ENCODE results near the gene SPAAR.

DNA sequence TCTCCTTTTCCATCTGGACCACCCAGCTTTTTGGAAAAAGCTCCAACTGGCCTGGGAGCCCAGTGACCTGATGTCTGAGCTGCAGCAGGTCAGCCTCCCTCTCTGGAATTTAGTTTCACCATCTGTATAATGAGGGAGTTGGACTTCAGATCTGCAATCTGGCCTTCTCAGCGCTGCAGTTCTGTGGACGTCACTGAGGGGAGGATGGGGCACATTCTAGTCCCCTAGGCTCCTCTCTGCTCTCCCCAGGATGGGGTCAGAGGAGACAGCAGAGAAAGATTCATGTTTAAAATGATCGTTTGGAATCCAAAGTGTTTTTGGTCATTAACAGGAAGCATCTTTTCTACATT, 49.3 kb upstream of the SPAAR start:
- TF ChIP-seq, protein P1, sequence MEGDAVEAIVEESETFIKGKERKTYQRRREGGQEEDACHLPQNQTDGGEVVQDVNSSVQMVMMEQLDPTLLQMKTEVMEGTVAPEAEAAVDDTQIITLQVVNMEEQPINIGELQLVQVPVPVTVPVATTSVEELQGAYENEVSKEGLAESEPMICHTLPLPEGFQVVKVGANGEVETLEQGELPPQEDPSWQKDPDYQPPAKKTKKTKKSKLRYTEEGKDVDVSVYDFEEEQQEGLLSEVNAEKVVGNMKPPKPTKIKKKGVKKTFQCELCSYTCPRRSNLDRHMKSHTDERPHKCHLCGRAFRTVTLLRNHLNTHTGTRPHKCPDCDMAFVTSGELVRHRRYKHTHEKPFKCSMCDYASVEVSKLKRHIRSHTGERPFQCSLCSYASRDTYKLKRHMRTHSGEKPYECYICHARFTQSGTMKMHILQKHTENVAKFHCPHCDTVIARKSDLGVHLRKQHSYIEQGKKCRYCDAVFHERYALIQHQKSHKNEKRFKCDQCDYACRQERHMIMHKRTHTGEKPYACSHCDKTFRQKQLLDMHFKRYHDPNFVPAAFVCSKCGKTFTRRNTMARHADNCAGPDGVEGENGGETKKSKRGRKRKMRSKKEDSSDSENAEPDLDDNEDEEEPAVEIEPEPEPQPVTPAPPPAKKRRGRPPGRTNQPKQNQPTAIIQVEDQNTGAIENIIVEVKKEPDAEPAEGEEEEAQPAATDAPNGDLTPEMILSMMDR (IDR thresholded peaks at IDR 0.05; ENCODE audit: borderline replicate concordance, extremely low read depth, low read length, poor library complexity, severe bottlenecking) = no peak
- TF ChIP-seq EZH2 (IDR thresholded peaks at IDR 0.05; ENCODE audit: borderline replicate concordance, low read depth, low read length, severe bottlenecking) = no peak
